GM06990 (cell line): ENCODE measurements around the gene SNRPD2.
"Not testable (repeated sequence)": the region's sequence is repeated elsewhere in the genome, so short reads cannot be mapped to it uniquely, and the experiment has no call there.

Experiments used
- DNase-seq: peaks from one replicate; pipeline ENCODE4 v3.0.0-alpha.2; 2011; ENCODE audit not compliant: insufficient read length; ENCODE audit errors: extremely low read depth
- H3K27me3 ChIP-seq: replicated peaks from 2 replicates; pipeline ENCODE4 v1.6.0; 2011; ENCODE audit warnings: low read length; ENCODE audit not compliant: control insufficient read depth, insufficient read depth
- H3K36me3 ChIP-seq: 2 replicates; pipeline ENCODE4 v1.5.1; 2011; ENCODE audit warnings: low read length; ENCODE audit not compliant: control insufficient read depth, insufficient read depth
- H3K4me3 ChIP-seq: replicated peaks from 2 replicates; pipeline ENCODE4 v1.5.1; 2011; ENCODE audit warnings: low read depth, mild to moderate bottlenecking, control low read depth, low read length
- TF ChIP-seq, protein P1 (sequence below): IDR thresholded peaks from 2 replicates; pipeline ENCODE4 v1.5.1; 2011; ENCODE audit warnings: low read length, control low read depth, mild to moderate bottlenecking, inconsistent platforms; ENCODE audit not compliant: insufficient read depth, poor library complexity, severe bottlenecking

Gene SNRPD2

DNA sequence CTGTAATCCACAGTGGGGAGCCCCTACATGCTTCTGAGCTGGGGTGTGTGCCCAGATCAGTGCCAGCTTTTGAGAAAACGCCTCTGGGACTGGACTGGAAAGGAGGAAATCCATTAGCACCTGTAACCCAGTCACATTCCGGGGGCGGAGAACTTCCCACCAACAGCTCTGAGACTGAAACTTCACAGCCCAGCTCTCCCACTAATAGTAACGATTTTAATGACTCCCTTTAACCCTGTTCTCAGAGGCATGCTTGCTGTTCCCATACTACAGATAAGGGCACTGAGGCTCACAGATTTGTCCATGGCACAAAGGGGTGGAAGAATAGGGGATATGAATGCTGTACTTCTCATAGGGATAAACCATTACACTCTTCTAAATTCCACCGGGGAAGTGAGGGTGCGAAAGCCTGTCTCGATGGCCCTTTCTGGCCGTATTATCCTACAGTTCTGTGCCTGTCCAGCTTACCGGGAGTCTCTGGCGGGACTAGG lies 38.1 kb upstream of the SNRPD2 start:
- peaks cover 5% of the 10 kb centered on the region for H3K36me3 ChIP-seq
- peak overlapping the region; percentile 87 for H3K4me3 ChIP-seq
- DNase-seq: no peak
- no peaks in the 10 kb centered on the region for H3K27me3 ChIP-seq
- TF ChIP-seq, protein P1, sequence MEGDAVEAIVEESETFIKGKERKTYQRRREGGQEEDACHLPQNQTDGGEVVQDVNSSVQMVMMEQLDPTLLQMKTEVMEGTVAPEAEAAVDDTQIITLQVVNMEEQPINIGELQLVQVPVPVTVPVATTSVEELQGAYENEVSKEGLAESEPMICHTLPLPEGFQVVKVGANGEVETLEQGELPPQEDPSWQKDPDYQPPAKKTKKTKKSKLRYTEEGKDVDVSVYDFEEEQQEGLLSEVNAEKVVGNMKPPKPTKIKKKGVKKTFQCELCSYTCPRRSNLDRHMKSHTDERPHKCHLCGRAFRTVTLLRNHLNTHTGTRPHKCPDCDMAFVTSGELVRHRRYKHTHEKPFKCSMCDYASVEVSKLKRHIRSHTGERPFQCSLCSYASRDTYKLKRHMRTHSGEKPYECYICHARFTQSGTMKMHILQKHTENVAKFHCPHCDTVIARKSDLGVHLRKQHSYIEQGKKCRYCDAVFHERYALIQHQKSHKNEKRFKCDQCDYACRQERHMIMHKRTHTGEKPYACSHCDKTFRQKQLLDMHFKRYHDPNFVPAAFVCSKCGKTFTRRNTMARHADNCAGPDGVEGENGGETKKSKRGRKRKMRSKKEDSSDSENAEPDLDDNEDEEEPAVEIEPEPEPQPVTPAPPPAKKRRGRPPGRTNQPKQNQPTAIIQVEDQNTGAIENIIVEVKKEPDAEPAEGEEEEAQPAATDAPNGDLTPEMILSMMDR: no peak

DNA sequence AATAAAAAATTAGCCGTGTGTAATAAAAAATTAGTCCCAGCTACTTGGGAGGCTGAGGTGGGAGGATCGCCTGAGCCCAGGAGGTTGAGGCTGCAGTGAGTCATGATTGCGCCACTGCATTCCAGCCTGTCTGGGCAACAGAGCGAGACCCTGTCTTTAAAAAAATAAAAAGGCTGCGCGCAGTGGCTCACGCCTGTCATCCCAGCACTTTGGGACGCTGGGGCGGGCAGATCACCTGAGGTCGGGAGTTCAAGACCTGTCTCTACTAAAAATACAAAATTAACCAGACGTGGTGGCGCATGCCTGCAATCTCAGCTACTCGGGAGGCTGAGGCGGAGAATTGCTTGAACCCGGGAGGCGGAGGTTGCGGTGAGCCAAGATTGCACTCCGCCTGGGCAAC lies 36.9 kb upstream of the SNRPD2 start:
- H3K27me3 ChIP-seq, H3K4me3 ChIP-seq, DNase-seq, H3K36me3 ChIP-seq: not testable (repeated sequence)

GRCh38 chr19:45720065-45720464 lies 28.3 kb upstream of the SNRPD2 start:
- DNase-seq, H3K27me3 ChIP-seq, H3K4me3 ChIP-seq: not testable (repeated sequence)
- peaks cover 18% of the 10 kb centered on the region for H3K36me3 ChIP-seq

DNA sequence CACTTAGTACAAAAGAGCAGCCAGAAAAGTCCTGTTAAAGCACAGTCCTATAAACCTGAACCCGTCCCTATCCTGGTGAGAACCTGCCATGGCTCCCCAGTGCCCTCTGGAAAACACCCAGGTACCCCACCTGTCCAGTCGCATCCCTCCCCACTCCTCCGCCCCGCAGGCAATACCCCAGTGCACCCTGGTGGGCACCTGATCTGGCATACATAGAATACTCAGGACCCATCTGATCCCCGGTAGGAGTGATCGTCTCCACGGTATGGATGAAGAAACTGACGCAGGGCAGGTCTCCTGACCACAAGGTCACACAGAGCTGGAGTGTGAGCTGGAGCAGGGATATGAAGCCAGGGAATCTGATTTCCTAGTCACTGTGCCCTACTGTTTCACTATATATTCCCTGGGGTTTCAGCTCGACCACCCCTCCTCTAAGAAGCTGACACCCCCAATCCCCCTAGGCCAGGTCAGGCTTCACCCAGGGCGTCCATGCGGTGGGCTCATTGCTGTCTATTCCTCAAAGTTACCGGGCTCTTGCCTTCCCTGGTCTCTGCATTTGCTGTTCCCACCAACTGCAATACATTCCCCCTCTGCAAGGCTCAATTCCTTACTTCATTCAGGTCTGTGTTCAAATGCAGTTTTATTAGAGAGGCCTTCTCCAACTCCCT lies 26.4 kb upstream of the SNRPD2 start:
- no peak for DNase-seq
- Histone ChIP-seq H3K4me3 (peak overlapping the region; percentile 66), H3K36me3 (peaks cover 15% of the 10 kb centered on the region), H3K27me3 (no peaks in the 10 kb centered on the region)
- TF ChIP-seq, protein P1: no peak

- Histone ChIP-seq H3K36me3 (peaks cover 20% of the 10 kb centered on the region), H3K4me3 (peak overlapping the region; percentile 84)
Observed at GRCh38 chr19:45717131-45717982, 25.6 kb upstream of the SNRPD2 start.

DNA sequence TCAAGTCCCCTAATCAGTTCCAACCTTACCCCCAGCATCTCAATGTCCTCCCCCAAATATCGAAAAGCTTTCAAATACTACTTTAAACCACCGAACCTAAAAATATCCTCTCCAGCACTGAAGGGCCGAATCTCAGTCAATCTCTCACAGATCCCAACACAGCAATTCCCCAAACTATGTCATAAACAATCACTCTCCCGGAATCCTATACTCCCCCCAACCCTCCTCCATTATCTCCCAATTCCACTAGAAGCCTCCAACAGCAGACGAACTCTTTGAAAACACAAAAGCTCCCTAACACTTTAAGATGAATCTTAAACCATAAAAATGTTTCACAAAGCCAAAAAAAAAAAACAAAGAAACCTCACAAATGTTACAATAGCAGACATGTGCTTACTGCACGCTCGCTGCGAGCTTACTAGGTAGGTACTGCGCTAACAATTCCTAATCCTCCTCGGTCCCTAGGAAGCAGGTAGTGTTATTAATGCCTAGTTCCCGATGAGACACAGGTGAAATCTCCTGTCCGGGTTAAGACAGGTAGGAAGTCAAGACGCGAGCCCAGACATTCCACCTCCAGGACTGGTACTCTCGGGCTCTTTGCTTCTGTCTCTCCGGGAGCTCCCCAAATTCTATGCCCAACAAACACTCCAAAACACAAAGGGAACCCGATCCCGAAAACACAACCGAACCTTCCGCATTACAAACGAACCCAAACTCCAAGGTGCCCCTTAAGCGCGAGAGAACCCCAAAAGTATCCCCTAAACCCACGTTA lies 24.8 kb upstream of the SNRPD2 start:
- no peaks in the 10 kb centered on the region for H3K27me3 ChIP-seq
- TF ChIP-seq, protein P1: no peak
- H3K4me3 ChIP-seq: peak overlapping the region; percentile 84
- peaks cover 20% of the 10 kb centered on the region for H3K36me3 ChIP-seq
- DNase-seq: no peak

More at GRCh38 chr19:45717131-45717982, 25.6 kb upstream of the SNRPD2 start:
- TF ChIP-seq, protein P1: peak; percentile 47
- no peaks in the 10 kb centered on the region for H3K27me3 ChIP-seq
- peak; percentile 99 for DNase-seq
